ENCODE data around the gene SERTAD3. TPM values are rescaled to one million over a fixed set of nuclear protein-coding genes. Genes with fewer than 3 reads are reported as not detected.

SERTAD3 gene
- total RNA-seq, 3 donors from 2014 or later, result 17.3 to 28.1 (median 25.2) TPM

DNA sequence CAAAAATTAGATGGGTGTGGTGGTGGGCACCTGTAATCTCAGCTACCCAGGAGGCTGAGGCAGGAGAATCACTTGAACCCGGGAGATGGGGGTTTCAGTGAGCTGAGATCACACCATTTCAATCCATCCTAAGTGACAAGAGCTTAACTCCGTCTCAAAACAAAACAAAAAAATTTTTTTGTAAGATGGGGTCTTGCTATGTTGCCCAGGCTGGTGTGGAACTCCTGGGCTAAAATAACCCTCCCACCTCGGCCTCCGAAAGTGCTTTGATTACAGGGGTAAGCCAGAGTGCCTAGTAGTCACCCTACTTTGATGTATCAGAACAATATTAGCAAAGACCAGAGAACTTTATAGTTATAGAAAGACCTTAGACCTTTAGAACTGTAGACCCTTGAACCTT, 30.6 kb upstream of the SERTAD3 start:
- TF ChIP-seq POLR2AphosphoS5 (IDR thresholded peaks at IDR 0.05), result no peak
- TF ChIP-seq, protein P1, sequence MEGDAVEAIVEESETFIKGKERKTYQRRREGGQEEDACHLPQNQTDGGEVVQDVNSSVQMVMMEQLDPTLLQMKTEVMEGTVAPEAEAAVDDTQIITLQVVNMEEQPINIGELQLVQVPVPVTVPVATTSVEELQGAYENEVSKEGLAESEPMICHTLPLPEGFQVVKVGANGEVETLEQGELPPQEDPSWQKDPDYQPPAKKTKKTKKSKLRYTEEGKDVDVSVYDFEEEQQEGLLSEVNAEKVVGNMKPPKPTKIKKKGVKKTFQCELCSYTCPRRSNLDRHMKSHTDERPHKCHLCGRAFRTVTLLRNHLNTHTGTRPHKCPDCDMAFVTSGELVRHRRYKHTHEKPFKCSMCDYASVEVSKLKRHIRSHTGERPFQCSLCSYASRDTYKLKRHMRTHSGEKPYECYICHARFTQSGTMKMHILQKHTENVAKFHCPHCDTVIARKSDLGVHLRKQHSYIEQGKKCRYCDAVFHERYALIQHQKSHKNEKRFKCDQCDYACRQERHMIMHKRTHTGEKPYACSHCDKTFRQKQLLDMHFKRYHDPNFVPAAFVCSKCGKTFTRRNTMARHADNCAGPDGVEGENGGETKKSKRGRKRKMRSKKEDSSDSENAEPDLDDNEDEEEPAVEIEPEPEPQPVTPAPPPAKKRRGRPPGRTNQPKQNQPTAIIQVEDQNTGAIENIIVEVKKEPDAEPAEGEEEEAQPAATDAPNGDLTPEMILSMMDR (IDR thresholded peaks at IDR 0.05), result no peak
- no peak for TF ChIP-seq POLR2A (IDR thresholded peaks at IDR 0.05)
- intact Hi-C loops (cut with DNase I; ENCODE audit: low total_unique reads), result loop anchor here (5.0 kb wide), 1 partner anchor 453 kb away; no protein-coding TSS in a partner anchor
- DNase-seq (ENCODE audit: low spot score in 2 of 2), result no peak
- no peaks in the 10 kb centered on the region for H3K27me3 ChIP-seq
- H3K36me3 ChIP-seq, result no peaks in the 10 kb centered on the region
- no peaks in the 10 kb centered on the region for H3K9me3 ChIP-seq
- no peak overlapping the region for H3K27ac ChIP-seq
- no peak overlapping the region for H3K4me3 ChIP-seq
- no peaks in the 10 kb centered on the region for H3K4me1 ChIP-seq

DNA sequence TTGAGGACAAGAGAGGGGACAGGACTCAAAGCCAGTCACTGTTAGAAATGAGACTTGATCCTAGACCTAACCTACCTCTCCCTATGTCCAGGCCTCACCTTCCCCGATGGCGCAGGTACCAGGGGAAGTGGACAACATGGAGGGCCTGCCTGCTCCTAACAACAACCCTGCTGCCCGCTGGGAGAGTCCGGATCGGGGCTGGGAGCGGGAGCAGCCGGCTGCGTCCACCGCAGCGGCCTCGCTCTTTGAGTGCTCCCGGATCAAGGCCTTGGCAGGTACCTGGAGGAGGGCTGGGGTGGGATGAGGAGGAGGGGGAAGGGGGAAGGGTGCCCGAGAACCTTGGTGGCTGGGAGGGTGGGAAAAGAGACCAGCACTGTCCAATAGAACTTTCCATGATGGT, 28.4 kb upstream of the SERTAD3 start:
- intact Hi-C loops (cut with DNase I; ENCODE audit: low total_unique reads), result no loop called here
- Histone ChIP-seq H3K36me3 (no peaks in the 10 kb centered on the region), H3K4me3 (no peak overlapping the region), H3K9me3 (no peaks in the 10 kb centered on the region), H3K4me1 (no peaks in the 10 kb centered on the region), H3K27me3 (no peaks in the 10 kb centered on the region), H3K27ac (no peak overlapping the region)
- no peak for DNase-seq (ENCODE audit: low spot score in 2 of 2)
- TF ChIP-seq POLR2AphosphoS5 (IDR thresholded peaks at IDR 0.05) (no peak), POLR2A (IDR thresholded peaks at IDR 0.05) (no peak)
- TF ChIP-seq, protein P1 (IDR thresholded peaks at IDR 0.05), result no peak

DNA sequence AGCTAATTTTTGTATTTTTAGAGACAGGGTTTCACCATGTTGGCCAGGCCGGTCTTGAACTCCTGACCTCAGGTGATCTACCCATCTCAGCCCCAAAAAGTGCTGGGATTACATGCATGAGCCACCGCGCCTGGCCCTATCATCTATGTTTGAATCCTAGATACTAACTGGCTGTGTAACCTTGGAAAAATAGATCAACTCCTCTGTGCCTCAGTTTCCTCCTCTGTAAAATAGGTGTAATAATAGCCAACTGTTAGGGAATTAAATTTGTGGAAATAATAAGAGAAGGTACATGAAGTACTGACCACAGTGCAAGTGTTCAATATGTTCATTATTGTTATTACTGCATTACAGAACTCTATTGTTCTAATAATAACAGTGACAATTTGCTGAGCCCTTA, 27.0 kb upstream of the SERTAD3 start:
- Histone ChIP-seq H3K4me1 (peaks cover 0 to 3% of the 10 kb centered on the region in 2 donors), H3K4me3 (no peak overlapping the region), H3K27me3 (no peaks in the 10 kb centered on the region), H3K36me3 (no peaks in the 10 kb centered on the region), H3K27ac (no peak overlapping the region), H3K9me3 (no peaks in the 10 kb centered on the region)
- TF ChIP-seq POLR2A (IDR thresholded peaks at IDR 0.05), result no peak
- TF ChIP-seq, protein P1 (IDR thresholded peaks at IDR 0.05), result no peak
- no peak for TF ChIP-seq POLR2AphosphoS5 (IDR thresholded peaks at IDR 0.05)
- no peak for DNase-seq (ENCODE audit: low spot score in 2 of 2)
- intact Hi-C loops (cut with DNase I; ENCODE audit: low total_unique reads), result no loop called here

DNA sequence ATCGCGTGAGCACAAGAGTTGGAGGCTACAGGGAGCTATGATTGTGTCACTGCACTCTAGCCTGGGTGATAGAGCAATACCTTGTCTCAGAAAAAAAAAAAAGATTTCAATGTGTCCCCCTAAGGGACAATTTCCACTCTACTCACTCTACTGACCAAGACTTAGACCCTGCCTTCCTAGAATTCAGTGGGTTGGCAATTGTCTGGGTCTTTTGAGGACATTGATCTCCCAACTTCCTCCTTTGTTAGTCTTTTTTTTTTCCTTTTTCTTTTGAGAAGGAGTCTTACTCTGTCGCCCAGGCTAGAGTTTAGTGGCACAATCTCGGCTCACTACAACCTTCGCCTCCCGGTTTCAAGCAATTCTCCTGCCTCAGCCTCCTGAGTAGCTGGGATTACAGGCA, 24.9 kb upstream of the SERTAD3 start:
- no peak overlapping the region for H3K4me3 ChIP-seq
- intact Hi-C loops (cut with DNase I; ENCODE audit: low total_unique reads), result no loop called here
- TF ChIP-seq POLR2AphosphoS5 (IDR thresholded peaks at IDR 0.05), result no peak
- no peak for TF ChIP-seq POLR2A (IDR thresholded peaks at IDR 0.05)
- TF ChIP-seq, protein P1 (IDR thresholded peaks at IDR 0.05), result no peak
- H3K9me3 ChIP-seq, result no peaks in the 10 kb centered on the region
- peaks cover 3 to 8% of the 10 kb centered on the region in 2 donors for H3K4me1 ChIP-seq
- H3K36me3 ChIP-seq, result no peaks in the 10 kb centered on the region
- no peaks in the 10 kb centered on the region for H3K27me3 ChIP-seq
- DNase-seq (ENCODE audit: low spot score in 2 of 2), result no peak
- H3K27ac ChIP-seq, result no peak overlapping the region

DNA sequence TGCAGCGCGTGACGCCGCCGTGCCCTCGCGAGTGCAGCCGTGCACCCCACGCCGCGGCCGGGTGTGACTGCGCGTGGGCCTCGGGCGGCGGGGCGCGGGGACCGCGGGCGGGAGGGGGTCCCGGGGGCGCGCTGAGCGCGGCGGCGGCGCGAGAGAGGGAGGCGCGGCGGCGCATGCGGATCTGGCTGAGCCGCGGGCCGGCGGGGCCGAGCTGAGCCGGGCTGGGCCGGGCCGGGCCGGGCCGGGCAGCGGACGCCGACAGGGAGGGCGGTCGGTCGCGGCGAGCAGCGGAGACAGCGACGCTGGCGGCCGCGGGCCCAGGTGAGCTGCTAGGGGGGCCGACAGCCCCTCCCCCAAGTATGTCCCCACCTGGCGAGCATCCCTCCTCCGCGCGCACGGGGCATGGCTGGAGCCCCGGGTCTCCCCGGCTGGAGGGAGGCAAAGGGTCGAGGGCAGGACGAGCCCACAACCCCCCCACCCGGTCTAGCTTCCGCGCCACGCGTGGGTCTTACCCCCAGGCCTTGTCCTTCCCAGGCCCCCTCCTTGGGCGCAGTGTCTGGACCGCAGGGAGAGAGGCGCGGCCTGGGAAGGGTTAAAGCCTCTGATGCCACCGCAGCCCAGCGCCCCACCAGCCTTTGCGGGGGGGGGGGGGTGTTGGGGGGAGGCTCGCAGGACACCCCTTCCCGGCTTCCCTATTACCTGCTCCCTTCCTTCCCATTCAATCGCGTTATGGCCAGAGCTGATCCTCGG, 23.0 kb upstream of the SERTAD3 start, which contains the start of gene SPTBN4:
Gene SPTBN4 (plus strand): TSS at position 17 of the 750 bp plus-strand sequence. CDS start 5,621 bp downstream, outside the sequence.
- intact Hi-C loops (cut with DNase I; ENCODE audit: low total_unique reads), result no loop called here
- Histone ChIP-seq H3K36me3 (no peaks in the 10 kb centered on the region), H3K4me3 (peak within 1 kb of the TSS; percentile 61 to 78 (median 78)), H3K27ac (peak within 1 kb of the TSS; percentile 92 to 97), H3K4me1 (peaks cover 3 to 19% of the 10 kb centered on the region in 2 donors), H3K27me3 (no peaks in the 10 kb centered on the region), H3K9me3 (no peaks in the 10 kb centered on the region)
- no peak for DNase-seq (ENCODE audit: low spot score in 2 of 2)
- TF ChIP-seq POLR2A (IDR thresholded peaks at IDR 0.05), result no peak
- TF ChIP-seq, protein P1 (IDR thresholded peaks at IDR 0.05), result no peak
- no peak for TF ChIP-seq POLR2AphosphoS5 (IDR thresholded peaks at IDR 0.05)
